ENCODE data around the gene PABPN1L. TPM values are rescaled to one million over a fixed set of nuclear protein-coding genes. Genes with fewer than 3 reads are reported as not detected.

Gene PABPN1L
- total RNA-seq, 1 experiment from 2014 or later = 0.57 TPM

- TF ChIP-seq ATF3 (IDR thresholded peaks at IDR 0.05) (no peak), CEBPB (IDR thresholded peaks at IDR 0.05; ENCODE audit: low read depth) (no peak), RAD21 (IDR thresholded peaks at IDR 0.05; ENCODE audit: low read depth) (no peak), YY1 (IDR thresholded peaks at IDR 0.05; ENCODE audit: extremely low read depth, insufficient replicate concordance, low read depth, low read length) (no peak)
- TF ChIP-seq, protein P1, sequence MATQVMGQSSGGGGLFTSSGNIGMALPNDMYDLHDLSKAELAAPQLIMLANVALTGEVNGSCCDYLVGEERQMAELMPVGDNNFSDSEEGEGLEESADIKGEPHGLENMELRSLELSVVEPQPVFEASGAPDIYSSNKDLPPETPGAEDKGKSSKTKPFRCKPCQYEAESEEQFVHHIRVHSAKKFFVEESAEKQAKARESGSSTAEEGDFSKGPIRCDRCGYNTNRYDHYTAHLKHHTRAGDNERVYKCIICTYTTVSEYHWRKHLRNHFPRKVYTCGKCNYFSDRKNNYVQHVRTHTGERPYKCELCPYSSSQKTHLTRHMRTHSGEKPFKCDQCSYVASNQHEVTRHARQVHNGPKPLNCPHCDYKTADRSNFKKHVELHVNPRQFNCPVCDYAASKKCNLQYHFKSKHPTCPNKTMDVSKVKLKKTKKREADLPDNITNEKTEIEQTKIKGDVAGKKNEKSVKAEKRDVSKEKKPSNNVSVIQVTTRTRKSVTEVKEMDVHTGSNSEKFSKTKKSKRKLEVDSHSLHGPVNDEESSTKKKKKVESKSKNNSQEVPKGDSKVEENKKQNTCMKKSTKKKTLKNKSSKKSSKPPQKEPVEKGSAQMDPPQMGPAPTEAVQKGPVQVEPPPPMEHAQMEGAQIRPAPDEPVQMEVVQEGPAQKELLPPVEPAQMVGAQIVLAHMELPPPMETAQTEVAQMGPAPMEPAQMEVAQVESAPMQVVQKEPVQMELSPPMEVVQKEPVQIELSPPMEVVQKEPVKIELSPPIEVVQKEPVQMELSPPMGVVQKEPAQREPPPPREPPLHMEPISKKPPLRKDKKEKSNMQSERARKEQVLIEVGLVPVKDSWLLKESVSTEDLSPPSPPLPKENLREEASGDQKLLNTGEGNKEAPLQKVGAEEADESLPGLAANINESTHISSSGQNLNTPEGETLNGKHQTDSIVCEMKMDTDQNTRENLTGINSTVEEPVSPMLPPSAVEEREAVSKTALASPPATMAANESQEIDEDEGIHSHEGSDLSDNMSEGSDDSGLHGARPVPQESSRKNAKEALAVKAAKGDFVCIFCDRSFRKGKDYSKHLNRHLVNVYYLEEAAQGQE (IDR thresholded peaks at IDR 0.05; ENCODE audit: low read depth) = no peak
Measured at GRCh38 chr16:88904676-88905365, 38.4 kb upstream of the PABPN1L start (continued).

DNA sequence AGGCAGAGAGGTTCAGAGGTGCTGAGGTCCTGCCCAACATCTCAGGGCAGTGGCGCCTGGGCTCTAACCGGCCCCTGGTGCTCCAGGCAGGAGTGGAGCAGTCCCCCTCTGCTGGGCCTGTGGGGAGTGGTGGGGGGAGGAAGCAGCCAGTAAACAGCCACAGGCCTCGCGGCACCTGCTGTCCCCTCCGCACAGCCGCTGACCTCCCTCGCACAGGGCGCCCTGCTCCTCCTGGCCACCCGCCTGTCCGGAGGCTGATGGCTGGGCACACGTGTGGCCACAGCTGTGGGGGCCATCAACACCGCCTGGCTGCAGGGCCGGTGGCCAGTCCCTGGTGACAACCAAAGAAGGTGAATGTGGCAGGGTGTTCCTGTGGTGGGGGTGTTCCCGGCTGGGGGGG, 36.8 kb upstream of the PABPN1L start:
- BruUV-seq (replicated peaks) = no TSS peak
- no peaks in the 10 kb centered on the region for H3K36me3 ChIP-seq (ENCODE audit: control insufficient read depth in 1 of 2, insufficient read depth in 2 of 2, low read length in 2 of 2)

More for the DNA sequence above, 36.8 kb upstream of the PABPN1L start:
- RAD21 ChIA-PET (ENCODE audit: low non-redundant PET in 1 of 2, low total read pairs in 2 of 2, uncharacterized antibody in 2 of 2, unreplicated experiment in 2 of 2) = no interaction called here
- Histone ChIP-seq H3K4me3 (replicated peaks in 1 of 2; ENCODE audit: low read depth in 1 of 2, low read length in 2 of 2) (no peak overlapping the region), H2AFZ (ENCODE audit: low read depth, low read length, poor library complexity, severe bottlenecking) (no peak overlapping the region), H3K9ac (ENCODE audit: low read length) (no peak overlapping the region), H3K4me1 (ENCODE audit: control insufficient read depth in 1 of 2, insufficient read depth in 2 of 2, low read length in 2 of 2) (peaks cover 12 to 31% of the 10 kb centered on the region in 2 experiments), H4K20me1 (ENCODE audit: insufficient read depth) (no peaks in the 10 kb centered on the region), H3K79me2 (ENCODE audit: insufficient read depth, low read length) (no peaks in the 10 kb centered on the region), H3K4me2 (ENCODE audit: low read length) (no peak overlapping the region), H3K27me3 (ENCODE audit: insufficient read depth, low read length) (no peaks in the 10 kb centered on the region), H3K9me3 (ENCODE audit: control insufficient read depth in 1 of 2, insufficient read depth in 1 of 2, low read depth in 1 of 2, low read length in 2 of 2) (no peaks in the 10 kb centered on the region), H3K9me2 (ENCODE audit: insufficient read depth) (no peaks in the 10 kb centered on the region), H3K27ac (ENCODE audit: low read depth, low read length) (no peak overlapping the region; the same call in 1 of the 2 replicates)
- no peak for TF ChIP-seq POLR2AphosphoS5 (IDR thresholded peaks at IDR 0.05; ENCODE audit: low read depth, low read length)
- no peak for TF ChIP-seq CEBPB (IDR thresholded peaks at IDR 0.05; ENCODE audit: low read depth)
- no peak for TF ChIP-seq CBX3 (IDR thresholded peaks at IDR 0.05; ENCODE audit: low read depth)
- no peak for TF ChIP-seq SRF (IDR thresholded peaks at IDR 0.05; ENCODE audit: low read depth)
- no peak for TF ChIP-seq POLR2A (IDR thresholded peaks at IDR 0.05; ENCODE audit: borderline replicate concordance, extremely low read depth, insufficient read depth, insufficient read length)
- TF ChIP-seq FOSL1 (IDR thresholded peaks at IDR 0.05; ENCODE audit: low read depth) = no peak
- TF ChIP-seq ZNF274 (IDR thresholded peaks at IDR 0.05; ENCODE audit: low read depth, low read length) = no peak
- TF ChIP-seq EZH2phosphoT487 (IDR thresholded peaks at IDR 0.05; ENCODE audit: borderline replicate concordance) = no peak
- TF ChIP-seq YY1 (IDR thresholded peaks at IDR 0.05; ENCODE audit: extremely low read depth, insufficient replicate concordance, low read depth, low read length) = no peak
- TF ChIP-seq CTCF (IDR thresholded peaks at IDR 0.05 in 2 of 3, conservative IDR thresholded peaks at IDR 0.05 in 1 of 3; ENCODE audit: borderline replicate concordance in 1 of 3, insufficient read depth in 1 of 3, low read depth in 2 of 3, low read length in 2 of 3) = no peak
- TF ChIP-seq JUND (IDR thresholded peaks at IDR 0.05) = no peak
- no peak for TF ChIP-seq ATF3 (IDR thresholded peaks at IDR 0.05)
- ATAC-seq (no peak), DNase-seq (ENCODE audit: low read depth, low spot score) (no peak)
- POLR2A ChIA-PET = no interaction called here
- CTCF ChIA-PET = no interaction called here
- intact Hi-C loops (cut with micrococcal nuclease) = no loop called here

Measured in HCT116 (cell line).